Epithelial cell of alveolus of lung (primary cell): Measurements from ENCODE around the gene ISOC1. TPM values are rescaled to one million over a fixed set of nuclear protein-coding genes. Genes with fewer than 3 reads are reported as not detected.

Experiments
- total RNA-seq: library from RNA; depleted of rRNA; stranded (reverse); fragments of >200 nt; gene quantifications from 2 replicates; pipeline ENCODE4 v1.2.1, GENCODE V29; 2015

ISOC1 gene
- 19.1 and 48.1 TPM in 2 replicates for total RNA-seq

DNA sequence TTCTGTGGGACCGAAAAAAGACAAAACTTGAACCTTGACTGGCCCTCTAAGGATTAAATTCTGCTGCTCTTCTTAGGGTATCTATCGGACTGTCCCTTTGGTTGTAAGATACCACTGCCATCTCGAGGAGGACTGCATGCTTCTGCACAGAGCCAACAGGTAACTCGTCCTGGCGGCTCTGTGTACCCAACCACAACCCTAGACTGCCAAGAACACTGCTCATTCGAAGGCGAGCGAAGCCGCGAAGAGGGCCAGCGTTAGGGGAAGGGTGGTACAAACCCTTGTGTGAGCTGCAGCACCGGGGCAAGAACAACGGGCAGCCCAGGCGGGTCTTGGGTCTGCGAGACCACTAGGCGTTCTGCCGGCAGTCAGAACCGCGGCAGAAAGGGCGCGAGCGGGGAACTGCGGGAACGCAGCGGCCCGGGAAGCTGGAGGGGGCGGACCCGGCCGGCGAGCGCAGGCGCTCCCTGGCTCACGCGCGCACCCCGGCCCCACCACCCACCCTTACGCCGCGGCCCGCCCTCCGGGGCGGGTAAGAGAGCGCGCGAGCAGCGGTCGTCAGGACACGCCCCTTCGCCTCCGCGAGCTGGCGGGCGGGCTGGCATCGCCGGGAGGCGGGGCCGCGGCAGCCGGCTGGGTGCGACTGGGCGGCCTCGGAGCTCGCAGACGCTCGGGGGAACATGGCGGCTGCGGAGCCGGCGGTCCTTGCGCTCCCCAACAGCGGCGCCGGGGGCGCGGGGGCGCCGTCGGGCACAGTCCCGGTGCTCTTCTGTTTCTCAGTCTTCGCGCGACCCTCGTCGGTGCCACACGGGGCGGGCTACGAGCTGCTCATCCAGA is at the start of gene ISOC1:
Gene ISOC1 (plus strand): TSS at position 663 of the 837 bp plus-strand sequence. CDS start 18 bp downstream, at position 681.

Other genes with a start within 250 kb of the ISOC1 start
- gene SLC27A6, start 129.3 kb upstream of the ISOC1 start, total RNA-seq, result 1.6 and 1.8 TPM in 2 replicates